Fibroblast of pulmonary artery (primary cell): ENCODE measurements around the gene LRRK1.

Experiments used
- DNase-seq: peaks from one replicate; pipeline ENCODE4 v3.0.0-alpha.2; 2010; ENCODE audit warnings: low read depth
- H3K4me3 ChIP-seq: replicated peaks from 2 replicates; pipeline ENCODE4 v1.5.1; 2011; ENCODE audit warnings: low read depth, mild to moderate bottlenecking, control low read depth, low read length, moderate library complexity
- TF ChIP-seq, protein P1 (sequence below): IDR thresholded peaks from 2 replicates; pipeline ENCODE4 v1.5.1; 2011; ENCODE audit warnings: mild to moderate bottlenecking, control low read depth, low read length, inconsistent platforms; ENCODE audit errors: missing control alignments

The LRRK1 gene

DNA sequence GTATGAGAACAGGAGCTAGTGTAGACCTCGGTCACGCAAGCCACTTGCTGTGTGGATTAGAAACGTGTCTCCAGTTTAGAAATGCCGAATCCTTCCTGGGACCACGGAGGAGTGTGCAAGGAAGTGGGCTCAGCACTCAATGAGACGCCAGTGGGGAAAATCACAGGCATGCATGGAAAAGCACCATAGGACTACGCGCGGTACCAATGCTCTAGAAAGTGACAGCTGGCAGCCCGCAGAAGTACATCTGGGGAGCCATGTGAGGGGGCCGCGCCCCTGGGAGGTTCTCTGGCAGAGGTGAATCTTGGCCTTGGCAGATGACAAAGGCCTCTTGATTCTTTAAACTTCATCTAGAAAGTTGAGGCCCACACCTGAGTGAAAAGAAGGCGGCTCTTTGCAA is 99.3 kb downstream of the LRRK1 start:
- no peak overlapping the region for H3K4me3 ChIP-seq
- DNase-seq, result no peak
- TF ChIP-seq, protein P1, sequence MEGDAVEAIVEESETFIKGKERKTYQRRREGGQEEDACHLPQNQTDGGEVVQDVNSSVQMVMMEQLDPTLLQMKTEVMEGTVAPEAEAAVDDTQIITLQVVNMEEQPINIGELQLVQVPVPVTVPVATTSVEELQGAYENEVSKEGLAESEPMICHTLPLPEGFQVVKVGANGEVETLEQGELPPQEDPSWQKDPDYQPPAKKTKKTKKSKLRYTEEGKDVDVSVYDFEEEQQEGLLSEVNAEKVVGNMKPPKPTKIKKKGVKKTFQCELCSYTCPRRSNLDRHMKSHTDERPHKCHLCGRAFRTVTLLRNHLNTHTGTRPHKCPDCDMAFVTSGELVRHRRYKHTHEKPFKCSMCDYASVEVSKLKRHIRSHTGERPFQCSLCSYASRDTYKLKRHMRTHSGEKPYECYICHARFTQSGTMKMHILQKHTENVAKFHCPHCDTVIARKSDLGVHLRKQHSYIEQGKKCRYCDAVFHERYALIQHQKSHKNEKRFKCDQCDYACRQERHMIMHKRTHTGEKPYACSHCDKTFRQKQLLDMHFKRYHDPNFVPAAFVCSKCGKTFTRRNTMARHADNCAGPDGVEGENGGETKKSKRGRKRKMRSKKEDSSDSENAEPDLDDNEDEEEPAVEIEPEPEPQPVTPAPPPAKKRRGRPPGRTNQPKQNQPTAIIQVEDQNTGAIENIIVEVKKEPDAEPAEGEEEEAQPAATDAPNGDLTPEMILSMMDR, result no peak

- no peak for DNase-seq
- TF ChIP-seq, protein P1, result no peak
- no peak overlapping the region for H3K4me3 ChIP-seq
These were observed 100.3 kb downstream of the LRRK1 start for GRCh38 chr15:101019366-101019896.

DNA sequence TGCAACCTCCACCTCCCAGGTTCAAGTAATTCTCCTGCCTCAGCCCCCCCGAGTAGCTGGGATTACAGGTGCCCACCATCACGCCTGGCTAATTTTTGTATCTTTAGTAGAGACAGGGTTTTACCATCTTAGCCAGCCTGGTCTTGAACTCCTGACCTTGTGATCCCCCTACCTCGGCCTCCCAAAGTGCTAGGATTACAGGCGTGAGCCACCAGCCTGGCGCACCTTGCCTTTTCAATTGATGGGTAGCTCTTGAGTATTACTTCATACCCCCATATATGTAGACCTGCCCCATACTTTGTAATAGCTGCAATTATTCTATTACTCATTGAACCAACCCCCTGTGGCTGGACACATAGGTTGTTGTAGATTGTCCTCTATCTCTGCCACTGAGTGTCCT is 101.3 kb downstream of the LRRK1 start:
- no peak for DNase-seq
- no peak overlapping the region for H3K4me3 ChIP-seq
- TF ChIP-seq, protein P1, result no peak

DNA sequence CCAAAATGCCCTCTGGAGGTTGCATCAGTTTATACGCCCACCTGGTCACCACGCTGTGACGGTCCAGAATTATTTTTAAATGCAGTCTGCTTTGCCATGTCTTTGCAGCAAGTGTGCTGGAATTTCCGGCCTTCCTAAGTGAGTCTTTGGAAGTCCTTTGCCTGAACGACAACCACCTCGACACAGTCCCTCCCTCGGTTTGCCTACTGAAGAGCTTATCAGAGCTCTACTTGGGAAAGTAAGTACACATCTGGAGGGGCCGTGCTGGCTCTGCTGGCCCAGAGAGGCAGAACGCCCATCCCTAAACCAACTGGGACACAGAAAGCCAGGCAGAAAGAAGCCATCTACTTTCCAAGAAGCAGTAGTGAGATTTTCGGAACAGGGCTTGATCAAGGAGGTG is 101.8 kb downstream of the LRRK1 start:
- no peak overlapping the region for H3K4me3 ChIP-seq
- no peak for DNase-seq
- TF ChIP-seq, protein P1, result no peak

DNA sequence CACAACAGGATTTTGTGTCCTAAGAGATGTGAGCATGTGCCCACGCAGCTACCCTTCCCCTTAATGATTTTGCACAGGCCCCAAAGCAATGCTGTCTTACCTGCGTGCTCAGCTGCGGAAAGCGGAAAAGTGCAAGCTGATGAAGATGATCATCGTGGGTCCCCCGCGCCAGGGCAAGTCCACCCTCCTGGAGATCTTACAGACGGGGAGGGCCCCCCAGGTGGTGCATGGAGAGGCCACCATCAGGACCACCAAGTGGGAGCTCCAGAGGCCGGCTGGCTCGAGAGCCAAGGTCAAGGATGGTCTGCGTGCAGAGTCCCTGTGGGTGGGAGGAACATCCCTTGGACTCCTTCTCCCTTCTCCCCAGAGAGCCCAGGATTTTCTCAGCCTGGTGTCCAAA is 103.1 kb downstream of the LRRK1 start:
- TF ChIP-seq, protein P1, result no peak
- no peak overlapping the region for H3K4me3 ChIP-seq
- DNase-seq, result no peak

- no peak overlapping the region for H3K4me3 ChIP-seq
- TF ChIP-seq, protein P1, result no peak
- no peak for DNase-seq
These were observed 103.7 kb downstream of the LRRK1 start for GRCh38 chr15:101022876-101023275.

DNA sequence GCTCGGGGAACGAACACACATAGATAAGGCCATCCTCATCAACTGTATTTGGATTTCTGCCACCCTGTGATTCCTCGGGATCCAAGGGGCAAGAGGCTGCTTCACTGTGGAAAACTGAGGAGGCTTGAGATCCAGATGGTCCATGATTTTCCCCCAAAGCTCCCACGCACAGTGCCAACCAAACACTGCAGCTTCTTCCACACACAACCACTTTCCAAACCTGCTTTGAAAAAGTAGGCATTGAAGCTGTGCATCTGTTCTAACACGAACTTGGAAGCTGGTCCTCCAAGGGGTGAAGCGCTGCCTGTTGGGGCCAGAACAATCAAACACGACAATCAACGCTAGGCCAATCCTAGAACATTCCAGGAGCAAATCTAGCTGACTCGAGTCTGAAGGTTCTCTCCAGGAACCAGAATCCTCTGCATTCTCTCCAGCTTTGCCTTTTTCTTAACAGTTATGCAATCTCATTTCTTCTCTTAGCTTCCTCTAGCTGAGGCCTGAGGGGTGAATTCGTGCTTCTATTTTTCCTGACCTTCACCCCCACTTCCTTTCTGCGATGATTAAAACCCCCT is 104.4 kb downstream of the LRRK1 start:
- no peak overlapping the region for H3K4me3 ChIP-seq
- TF ChIP-seq, protein P1, result no peak
- no peak for DNase-seq
